Measurements from ENCODE around the gene MARK3.

The MARK3 gene

DNA sequence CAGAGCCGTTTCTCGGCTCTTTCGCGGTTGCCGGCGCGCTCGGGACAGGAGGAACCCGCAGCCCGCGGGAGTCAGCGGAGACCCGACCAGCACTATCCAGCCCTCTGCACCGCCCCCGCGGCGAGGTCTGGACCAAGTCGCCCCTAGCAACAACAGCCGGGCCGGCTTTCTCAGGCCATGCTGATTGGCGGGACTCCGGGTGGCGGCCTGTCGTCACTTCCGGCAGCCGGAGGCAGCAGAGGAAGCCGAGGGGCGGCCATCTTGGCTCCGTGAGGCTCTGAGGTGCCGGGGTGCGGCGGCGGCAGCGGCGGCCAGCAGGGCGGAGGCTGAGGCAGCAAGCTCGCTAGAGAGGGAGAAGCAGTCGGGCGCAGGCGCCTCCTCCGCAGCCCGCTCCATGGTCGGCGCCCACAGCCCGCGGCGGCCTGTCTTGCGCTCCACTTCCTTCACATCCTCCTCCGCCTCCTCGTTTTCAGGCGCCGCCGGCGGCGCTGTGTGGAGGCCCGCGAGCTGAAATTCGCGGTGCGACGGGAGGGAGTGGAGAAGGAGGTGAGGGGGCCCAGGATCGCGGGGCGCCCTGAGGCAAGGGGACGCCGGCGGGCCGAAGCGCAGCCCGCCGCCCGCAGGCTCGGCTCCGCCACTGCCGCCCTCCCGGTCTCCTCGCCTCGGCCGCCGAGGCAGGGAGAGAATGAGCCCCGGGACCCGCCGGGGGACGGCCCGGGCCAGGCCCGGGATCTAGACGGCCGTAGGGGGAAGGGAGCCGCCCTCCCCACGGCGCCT, at the start of gene MARK3:
MARK3 (plus strand) TSS at position 264 of the 777 bp plus-strand sequence. CDS start 615 bp downstream, outside the sequence.
- Histone ChIP-seq H3K4me1 (peaks cover 27% of the 10 kb centered on the region), H3K27me3 (no peaks in the 10 kb centered on the region), H3K4me2 (peak within 1 kb of the TSS; percentile 94), H3K27ac (peak within 1 kb of the TSS; percentile 96), H3K4me3 (peak within 1 kb of the TSS; percentile 96), H4K20me1 (peaks cover 49% of the 10 kb centered on the region), H3K36me3 (no peaks in the 10 kb centered on the region), H3K9me3 (no peaks in the 10 kb centered on the region), H3K9ac (peak within 1 kb of the TSS; percentile 98)
- TF ChIP-seq Cebpa-rat (IDR thresholded peaks at IDR 0.05) = no peak

DNA sequence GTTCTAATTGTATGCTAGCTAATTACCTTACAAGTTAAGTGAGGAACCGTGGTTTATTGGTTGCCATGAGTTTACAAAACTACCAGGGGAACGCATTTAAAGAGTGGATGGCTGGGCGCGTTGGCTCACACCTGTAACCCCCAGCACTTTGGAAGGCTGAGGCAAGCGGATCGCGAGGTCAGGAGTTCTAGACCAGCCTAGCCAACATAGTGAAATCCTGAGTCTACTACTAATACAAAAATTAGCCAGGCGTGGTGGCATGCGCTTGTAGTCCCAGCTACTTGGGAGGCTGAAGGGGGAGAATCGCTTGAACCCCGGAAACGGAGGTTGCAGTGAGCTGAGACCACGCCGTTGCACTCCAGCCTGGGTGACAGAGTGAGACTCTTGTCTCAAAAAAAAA, 49.0 kb upstream of the MARK3 start:
- peak overlapping the region; percentile 96 for H3K4me3 ChIP-seq
- H3K36me3 ChIP-seq = peaks cover 61% of the 10 kb centered on the region
- H3K4me2 ChIP-seq = peak overlapping the region; percentile 96
- H3K27me3 ChIP-seq = no peaks in the 10 kb centered on the region
- peaks cover 37% of the 10 kb centered on the region for H3K4me1 ChIP-seq
- H3K9me3 ChIP-seq = no peaks in the 10 kb centered on the region
- peaks cover 68% of the 10 kb centered on the region for H4K20me1 ChIP-seq
- H3K9ac ChIP-seq = peak overlapping the region; percentile 96; the same call in 1 of the 2 replicates
- H3K27ac ChIP-seq = no peak overlapping the region
- TF ChIP-seq Cebpa-rat (IDR thresholded peaks at IDR 0.05) = no peak

DNA sequence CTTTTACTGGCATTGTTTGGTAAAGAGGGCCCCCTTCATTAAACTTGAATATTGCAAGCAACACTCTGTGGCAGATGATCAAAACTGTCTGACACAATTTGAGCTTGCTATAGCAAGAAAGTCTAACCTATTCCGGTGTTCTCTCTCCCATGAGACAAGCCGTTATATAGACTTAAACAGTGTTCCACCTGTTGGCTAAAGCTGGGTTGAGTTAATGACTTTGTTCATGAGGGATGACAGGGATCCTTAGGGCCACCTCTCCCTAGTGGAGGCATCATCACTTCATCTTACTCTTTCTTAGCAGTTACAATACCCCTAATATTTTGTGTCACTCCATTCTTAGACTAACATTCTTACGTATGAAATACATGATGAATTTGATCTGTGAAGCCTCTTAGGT, 47.4 kb upstream of the MARK3 start:
- Histone ChIP-seq H4K20me1 (peaks cover 84% of the 10 kb centered on the region), H3K4me2 (no peak overlapping the region), H3K4me3 (no peak overlapping the region), H3K36me3 (peaks cover 77% of the 10 kb centered on the region), H3K9ac (no peak overlapping the region), H3K27ac (no peak overlapping the region), H3K27me3 (no peaks in the 10 kb centered on the region), H3K9me3 (no peaks in the 10 kb centered on the region), H3K4me1 (peaks cover 21% of the 10 kb centered on the region)
- no peak for TF ChIP-seq Cebpa-rat (IDR thresholded peaks at IDR 0.05)

DNA sequence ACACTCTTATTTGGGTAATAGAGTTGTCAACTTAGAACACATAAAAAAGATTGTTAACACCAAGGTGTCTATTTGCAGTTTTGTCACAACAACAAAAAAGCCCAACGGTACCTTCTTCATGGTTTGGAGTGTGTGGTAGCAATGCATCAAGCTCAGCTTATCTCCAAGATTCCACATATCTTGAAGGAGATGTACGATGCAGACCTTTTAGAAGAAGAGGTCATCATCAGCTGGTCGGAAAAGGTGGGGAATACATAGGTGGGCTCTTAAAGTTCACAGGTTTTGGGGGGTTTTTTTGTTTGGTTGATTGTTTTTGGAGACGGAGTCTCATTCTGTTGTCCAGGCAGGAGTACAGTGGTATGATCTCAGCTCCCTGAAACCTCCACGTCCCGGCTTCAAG, 45.7 kb upstream of the MARK3 start:
- Histone ChIP-seq H3K27me3 (no peaks in the 10 kb centered on the region), H3K9me3 (no peaks in the 10 kb centered on the region), H3K4me2 (no peak overlapping the region), H3K9ac (no peak overlapping the region), H3K27ac (no peak overlapping the region), H3K4me1 (peaks cover 16% of the 10 kb centered on the region), H3K36me3 (peaks cover 95% of the 10 kb centered on the region), H3K4me3 (no peak overlapping the region), H4K20me1 (peaks cover 100% of the 10 kb centered on the region)
- no peak for TF ChIP-seq Cebpa-rat (IDR thresholded peaks at IDR 0.05)

DNA sequence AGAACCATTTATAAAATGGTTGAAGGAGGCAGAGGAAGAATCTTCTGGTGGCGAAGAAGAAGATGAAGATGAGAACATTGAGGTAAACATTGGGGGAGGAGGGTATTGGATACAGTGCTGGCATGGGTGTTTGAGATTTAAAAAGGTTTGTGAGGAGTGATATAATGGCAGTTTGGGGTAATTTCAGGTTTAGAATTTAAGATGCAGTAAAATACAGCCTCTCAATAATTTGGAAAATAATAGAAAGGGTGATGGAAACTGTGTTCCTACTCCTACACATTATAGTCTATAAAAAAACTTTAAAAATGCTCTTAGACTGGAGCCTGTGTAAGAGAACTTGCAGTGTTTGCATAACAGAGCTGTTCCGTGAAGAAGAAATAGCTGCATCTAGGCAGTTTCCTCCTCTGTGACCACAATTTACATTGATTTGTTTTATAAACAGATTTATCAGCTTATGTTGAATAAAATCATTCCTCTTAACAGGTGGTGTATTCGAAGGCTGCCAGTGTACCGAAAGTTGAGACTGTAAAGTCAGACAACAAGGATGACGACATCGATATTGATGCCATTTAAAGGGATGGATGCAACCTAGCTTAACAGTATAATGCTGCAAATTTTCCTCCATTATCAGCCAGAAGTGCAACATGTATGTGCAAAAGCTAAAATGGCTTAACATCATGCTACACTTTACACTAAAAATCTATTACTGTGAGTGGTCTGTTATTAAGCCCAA, 44.6 kb upstream of the MARK3 start:
- H3K27me3 ChIP-seq = no peaks in the 10 kb centered on the region
- no peak overlapping the region for H3K9ac ChIP-seq
- H3K4me1 ChIP-seq = peaks cover 12% of the 10 kb centered on the region
- no peaks in the 10 kb centered on the region for H3K9me3 ChIP-seq
- H3K4me2 ChIP-seq = no peak overlapping the region
- no peak overlapping the region for H3K4me3 ChIP-seq
- no peak for TF ChIP-seq Cebpa-rat (IDR thresholded peaks at IDR 0.05)
- peaks cover 96% of the 10 kb centered on the region for H3K36me3 ChIP-seq
- H3K27ac ChIP-seq = no peak overlapping the region
- H4K20me1 ChIP-seq = peaks cover 89% of the 10 kb centered on the region

DNA sequence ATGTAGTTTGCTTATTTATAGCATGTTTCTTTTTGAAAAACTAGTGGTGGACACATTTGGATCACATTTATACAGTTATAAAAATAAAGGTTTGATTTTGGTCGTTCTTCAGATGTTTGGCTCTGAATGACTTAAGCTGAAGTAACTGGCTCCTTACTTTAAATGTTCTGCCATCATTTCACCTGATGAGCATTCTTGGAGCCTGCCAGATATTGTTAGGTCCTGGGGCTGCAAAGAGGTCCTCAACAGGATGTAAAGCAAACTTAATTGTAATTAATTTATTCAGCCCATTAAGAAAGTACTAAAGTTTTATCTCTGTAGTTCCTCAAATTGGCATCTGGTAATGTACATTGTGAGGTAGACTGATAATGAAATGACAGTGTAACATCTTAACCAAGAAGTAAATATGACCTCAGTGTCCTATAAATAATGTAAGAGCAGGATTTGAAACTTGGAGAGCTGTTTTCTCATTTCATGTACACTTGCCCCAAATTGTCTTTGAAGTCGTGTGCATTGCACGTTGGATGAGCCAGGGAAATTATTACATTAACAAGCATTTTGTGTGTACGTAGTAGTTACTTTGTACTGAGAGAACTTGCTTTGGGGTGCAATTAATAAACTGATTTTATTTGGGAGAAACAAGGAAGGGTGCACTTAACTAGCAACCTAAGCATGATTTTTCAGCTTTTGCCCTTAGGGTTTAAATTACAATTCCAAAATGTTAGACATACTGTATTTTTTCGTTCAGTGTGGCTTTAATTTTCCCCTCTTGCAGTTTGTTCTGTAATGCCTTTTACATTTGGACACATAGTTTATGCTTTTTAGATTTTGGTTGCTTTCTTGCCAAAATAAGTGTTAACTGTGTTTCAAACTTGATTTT, 43.7 kb upstream of the MARK3 start:
- H3K27ac ChIP-seq = no peak overlapping the region
- H3K4me3 ChIP-seq = no peak overlapping the region
- no peak for TF ChIP-seq Cebpa-rat (IDR thresholded peaks at IDR 0.05)
- H3K9me3 ChIP-seq = no peaks in the 10 kb centered on the region
- H3K36me3 ChIP-seq = peaks cover 87% of the 10 kb centered on the region
- H3K4me1 ChIP-seq = 0 out of 2 replicates have a peak, but pooled peaks cover 3% of the 10 kb centered on the region
- H4K20me1 ChIP-seq = peaks cover 81% of the 10 kb centered on the region
- no peak overlapping the region for H3K4me2 ChIP-seq
- no peak overlapping the region for H3K9ac ChIP-seq
- H3K27me3 ChIP-seq = no peaks in the 10 kb centered on the region

DNA sequence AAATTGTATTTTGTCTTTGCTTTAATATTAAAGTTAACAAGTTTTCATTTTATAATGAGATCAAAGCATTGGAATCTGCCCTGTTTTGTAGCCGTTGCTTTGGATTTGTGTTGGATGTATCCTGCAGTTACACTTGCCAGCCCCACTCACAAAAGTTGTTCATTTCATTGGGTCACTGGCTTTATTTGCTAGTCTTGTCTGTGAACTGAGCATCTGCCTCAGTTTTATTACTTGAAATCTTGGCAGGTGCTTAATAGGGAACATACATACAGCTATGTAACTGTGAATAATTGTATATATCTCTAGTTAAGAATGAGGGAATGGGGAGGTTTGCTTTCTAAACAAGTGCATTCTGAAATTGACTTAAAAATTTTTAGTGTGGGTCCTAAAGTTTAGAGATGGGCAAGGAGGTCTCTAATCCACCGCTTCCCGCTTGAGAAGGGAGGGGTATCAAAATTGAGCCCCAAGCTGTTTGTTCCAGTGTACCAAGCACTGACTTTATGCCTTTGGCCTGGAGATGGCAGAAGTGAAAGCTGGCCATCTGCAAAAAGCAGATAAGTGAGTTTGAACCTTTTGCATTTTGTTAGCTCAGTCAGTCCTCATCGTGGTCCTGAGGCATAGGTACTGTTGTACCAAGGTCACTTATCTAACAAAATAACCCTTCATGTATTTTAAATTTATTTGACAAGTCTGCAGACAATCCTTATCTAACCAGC, 41.9 kb upstream of the MARK3 start:
- Histone ChIP-seq H3K9ac (no peak overlapping the region), H3K4me3 (no peak overlapping the region), H3K27ac (no peak overlapping the region), H4K20me1 (peaks cover 63% of the 10 kb centered on the region), H3K4me1 (no peaks in the 10 kb centered on the region), H3K4me2 (no peak overlapping the region), H3K36me3 (peaks cover 69% of the 10 kb centered on the region), H3K9me3 (no peaks in the 10 kb centered on the region), H3K27me3 (no peaks in the 10 kb centered on the region)
- TF ChIP-seq Cebpa-rat (IDR thresholded peaks at IDR 0.05) = no peak

DNA sequence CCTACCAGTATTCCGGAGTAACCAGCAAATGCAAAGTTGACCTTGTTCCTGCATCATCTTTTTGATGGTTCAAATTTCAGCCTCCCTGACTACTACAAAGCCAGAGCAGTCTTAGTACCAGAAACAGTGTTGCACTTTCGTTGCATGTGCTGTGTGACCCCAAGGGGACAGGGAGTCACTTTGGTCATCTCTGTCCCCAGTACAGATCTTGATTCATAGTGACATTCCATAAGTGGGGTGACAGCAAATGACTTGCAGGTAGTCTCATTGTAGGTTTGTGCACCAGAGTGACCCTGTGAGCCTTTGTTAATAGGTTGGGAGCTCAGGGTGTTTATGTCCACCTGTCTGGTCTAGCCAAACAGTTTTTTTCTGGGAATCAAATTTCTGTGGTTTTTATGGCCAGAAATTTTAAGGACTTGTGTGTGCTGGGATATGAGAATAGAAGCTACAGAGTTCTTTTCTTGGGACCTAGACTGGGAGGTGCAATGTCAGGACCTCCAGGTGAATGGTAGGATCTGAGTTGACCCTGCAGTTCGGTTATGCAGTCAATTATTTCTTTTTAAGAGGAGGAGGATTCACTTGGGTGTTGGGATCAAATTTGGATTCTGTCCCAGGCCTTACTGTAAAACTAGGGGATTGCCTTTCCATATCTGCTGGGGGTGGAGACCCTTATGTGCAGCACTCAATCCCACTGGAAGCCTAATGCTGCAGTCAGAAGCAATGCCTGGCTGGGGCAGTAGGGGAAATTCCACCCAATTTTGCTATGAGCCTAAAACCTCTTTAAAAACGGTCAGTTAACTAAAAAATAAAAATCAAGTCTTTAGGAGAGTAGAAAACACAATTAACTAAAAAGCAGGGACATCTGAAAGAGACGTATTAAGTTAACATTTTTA, 41.1 kb upstream of the MARK3 start:
- Histone ChIP-seq H3K9me3 (no peaks in the 10 kb centered on the region), H3K9ac (no peak overlapping the region), H3K27ac (no peak overlapping the region), H4K20me1 (peaks cover 54% of the 10 kb centered on the region), H3K4me2 (no peak overlapping the region), H3K4me1 (no peaks in the 10 kb centered on the region), H3K36me3 (peaks cover 61% of the 10 kb centered on the region), H3K27me3 (no peaks in the 10 kb centered on the region), H3K4me3 (no peak overlapping the region)
- no peak for TF ChIP-seq Cebpa-rat (IDR thresholded peaks at IDR 0.05)
